Left ventricle myocardium inferior (tissue), 1 donor: ENCODE measurements around the gene ZBED1. TPM values are rescaled to one million over a fixed set of nuclear protein-coding genes. Genes with fewer than 3 reads are reported as not detected.

Experiments used
- DNase-seq: peaks from one replicate; pipeline ENCODE4 v3.0.0-alpha.2; 2020
- H3K27ac ChIP-seq: fragments of 200-600 bp; replicated peaks from 2 replicates; pipeline ENCODE4 v1.8.0; 2021
- H3K27me3 ChIP-seq: fragments of 200-600 bp; 2 replicates; pipeline ENCODE4 v1.8.0; 2021; ENCODE audit warnings: low read depth
- H3K36me3 ChIP-seq: fragments of 200-600 bp; 2 replicates; pipeline ENCODE4 v1.8.0; 2021
- H3K4me1 ChIP-seq: fragments of 200-600 bp; 2 replicates; pipeline ENCODE4 v1.8.0; 2021
- H3K4me3 ChIP-seq: fragments of 200-600 bp; 2 replicates; pipeline ENCODE4 v1.8.0; 2021; ENCODE audit warnings: mild to moderate bottlenecking, moderate library complexity
- H3K9me3 ChIP-seq: fragments of 200-600 bp; replicated peaks from 2 replicates; pipeline ENCODE4 v1.8.0; 2021
- CTCF ChIP-seq: fragments of 200-600 bp; IDR thresholded peaks from 2 replicates; pipeline ENCODE4 v1.8.0; 2021; ENCODE audit warnings: antibody characterized with exemption, mild to moderate bottlenecking, borderline replicate concordance
- intact Hi-C: fragments of 100-400 bp; cut with micrococcal nuclease; formaldehyde crosslinking; loops from one replicate; pipeline ENCODE4 v1.11.0; 2022
- total RNA-seq: library from RNA; stranded (reverse); fragmentation: NEBNext Ultra II Directional; extraction: Animal tissue kit (Norgen Biotek cat#: 25700); gene quantifications from one replicate; pipeline ENCODE4 v1.2.1, GENCODE V29; 2021
- donor health status: DM: no; HTN: yes; CAD: no; lungs with severe emphysema.

ZBED1 gene
- total RNA-seq, 1 donor from 2014 or later = 64.8 TPM

DNA sequence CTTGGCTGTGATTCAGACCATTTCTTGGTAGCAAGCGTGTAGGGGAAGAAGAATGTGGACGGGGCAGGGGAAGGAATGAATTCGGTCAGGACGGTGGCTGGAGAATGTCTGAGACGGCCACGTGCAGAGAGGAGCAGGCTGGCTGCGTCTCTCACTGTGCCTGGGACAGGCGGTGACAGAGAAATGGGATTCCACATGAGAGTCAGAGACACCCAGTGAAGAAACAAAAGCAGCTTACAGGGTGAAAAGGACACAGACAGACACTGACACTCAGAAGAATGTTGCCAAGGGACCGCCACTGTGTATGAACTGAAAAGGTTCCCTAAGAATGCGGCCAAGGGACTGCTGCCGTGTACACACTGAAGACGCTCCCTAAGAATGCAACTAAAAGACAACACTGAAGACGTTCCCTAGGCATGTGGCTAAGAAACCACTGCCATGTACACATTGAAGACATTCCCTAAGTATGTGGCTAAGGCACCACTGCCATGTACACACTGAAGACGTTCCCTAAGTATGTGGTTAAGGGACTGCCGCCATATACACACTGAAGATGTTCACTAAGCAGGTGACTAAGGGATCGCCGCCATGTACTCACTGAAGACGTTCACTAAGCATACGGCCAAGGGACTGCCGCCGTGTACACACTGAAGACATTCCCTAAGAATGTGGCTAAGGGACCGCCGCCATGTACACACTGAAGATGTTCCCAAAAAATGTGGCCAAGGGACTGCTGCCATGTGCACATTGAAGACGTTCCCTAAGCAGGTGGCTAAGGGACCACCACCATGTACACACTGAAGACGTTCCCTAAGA, 49.1 kb downstream of the ZBED1 start:
- H3K9me3 ChIP-seq = no peaks in the 10 kb centered on the region
- intact Hi-C loops = no loop called here
- DNase-seq = no peak
- H3K4me1 ChIP-seq = peaks cover 13% of the 10 kb centered on the region
- no peak overlapping the region for H3K4me3 ChIP-seq
- peaks cover 8% of the 10 kb centered on the region for H3K36me3 ChIP-seq
- no peak for TF ChIP-seq CTCF
- no peak overlapping the region for H3K27ac ChIP-seq
- H3K27me3 ChIP-seq = no peaks in the 10 kb centered on the region

DNA sequence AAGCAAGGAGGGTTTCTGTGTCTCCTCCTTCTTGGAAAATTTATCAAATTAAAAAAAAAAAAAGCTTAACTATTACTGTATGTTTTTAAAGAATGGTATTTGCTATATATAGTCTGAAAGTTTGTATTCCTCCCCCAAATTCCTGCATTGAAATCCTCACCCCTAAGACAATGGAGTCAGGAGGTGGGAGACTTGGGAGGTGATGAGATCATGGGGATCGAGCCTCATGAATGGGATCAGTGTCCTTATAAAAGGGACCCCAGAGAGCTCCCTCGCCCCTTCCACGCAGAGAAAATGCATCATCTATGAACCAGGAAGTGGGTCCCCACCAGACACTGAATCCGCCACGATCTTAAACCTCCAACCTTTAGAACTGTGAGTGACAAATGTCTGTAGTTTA, 50.1 kb downstream of the ZBED1 start:
- TF ChIP-seq CTCF = no peak
- H3K4me3 ChIP-seq = no peak overlapping the region
- peaks cover 13% of the 10 kb centered on the region for H3K4me1 ChIP-seq
- no peaks in the 10 kb centered on the region for H3K27me3 ChIP-seq
- no peak overlapping the region for H3K27ac ChIP-seq
- intact Hi-C loops = no loop called here
- no peaks in the 10 kb centered on the region for H3K9me3 ChIP-seq
- peaks cover 9% of the 10 kb centered on the region for H3K36me3 ChIP-seq
- no peak for DNase-seq

DNA sequence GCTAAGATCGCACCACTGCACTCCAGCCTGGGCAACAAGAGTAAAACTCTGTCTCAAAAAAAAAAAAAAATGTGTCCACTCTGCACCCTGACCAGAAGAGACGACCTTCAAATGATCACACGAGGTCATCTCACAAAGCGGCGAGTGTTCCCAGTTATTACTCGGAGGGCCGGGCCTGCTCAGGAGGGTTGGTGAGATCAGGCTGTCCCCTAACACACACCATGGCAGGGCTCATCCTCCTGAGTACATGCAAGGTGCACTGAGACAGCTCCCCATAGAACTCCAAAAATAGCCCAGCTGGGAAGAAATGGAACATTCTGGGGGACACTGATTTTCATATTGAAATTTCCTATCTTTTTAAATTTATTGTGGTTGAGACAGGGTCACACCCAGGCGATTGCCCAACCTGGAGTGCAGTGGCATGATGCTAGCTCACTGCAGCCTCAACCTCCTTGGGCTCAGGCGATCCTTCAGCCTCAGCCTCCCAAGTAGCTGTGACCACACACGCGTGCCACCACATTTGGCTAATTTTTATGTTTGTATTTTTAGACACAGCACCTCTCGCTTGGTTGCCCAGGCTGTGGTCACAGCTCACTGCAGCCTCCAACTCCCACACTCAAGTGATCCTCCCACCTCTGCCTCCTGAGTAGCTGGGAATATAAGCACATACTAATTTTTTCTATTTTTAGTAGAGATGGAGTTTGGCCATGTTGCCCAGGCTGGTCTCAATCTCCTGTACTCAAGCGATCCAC, 51.5 kb downstream of the ZBED1 start:
- Histone ChIP-seq H3K27me3 (no peaks in the 10 kb centered on the region), H3K36me3 (peaks cover 9% of the 10 kb centered on the region), H3K27ac (no peak overlapping the region), H3K9me3 (no peaks in the 10 kb centered on the region), H3K4me1 (peaks cover 13% of the 10 kb centered on the region), H3K4me3 (no peak overlapping the region)
- intact Hi-C loops = no loop called here
- DNase-seq = no peak
- no peak for TF ChIP-seq CTCF

GRCh38 chrX:2447484-2447883, 53.3 kb downstream of the ZBED1 start:
- no peak overlapping the region for H3K4me3 ChIP-seq
- intact Hi-C loops = no loop called here
- TF ChIP-seq CTCF = no peak

GRCh38 chrX:2446815-2447214, 54.0 kb downstream of the ZBED1 start:
- no peaks in the 10 kb centered on the region for H3K27me3 ChIP-seq
- H3K4me1 ChIP-seq = peaks cover 15% of the 10 kb centered on the region
- peaks cover 10% of the 10 kb centered on the region for H3K36me3 ChIP-seq
- H3K4me3 ChIP-seq = no peak overlapping the region
- H3K27ac ChIP-seq = no peak overlapping the region
- no peak for TF ChIP-seq CTCF
- DNase-seq = no peak
- intact Hi-C loops = no loop called here
- no peaks in the 10 kb centered on the region for H3K9me3 ChIP-seq

More at GRCh38 chrX:2447484-2447883, 53.3 kb downstream of the ZBED1 start:
- Histone ChIP-seq H3K27me3 (no peaks in the 10 kb centered on the region), H3K36me3 (peaks cover 9% of the 10 kb centered on the region), H3K9me3 (no peaks in the 10 kb centered on the region), H3K4me1 (peaks cover 14% of the 10 kb centered on the region), H3K27ac (no peak overlapping the region)
- no peak for DNase-seq
